HG02840 (cell line): ENCODE data around the gene CDKL4.
"Not testable (repeated sequence)": the region's sequence is repeated elsewhere in the genome, so short reads cannot be mapped to it uniquely, and the experiment has no call there.

Source experiments
- ATAC-seq: cut with Tn5 transposase; IDR thresholded peaks from one replicate; pipeline ENCODE4 v1.9.1; 2021; ENCODE audit warnings: mild to moderate bottlenecking, moderate library complexity, moderate number of reproducible peaks; ENCODE audit not compliant: unreplicated experiment, low FRiP score

Gene CDKL4

GRCh38 chr2:39234754-39235153 is 9.0 kb downstream of the CDKL4 start:
- ATAC-seq, result no peak

DNA sequence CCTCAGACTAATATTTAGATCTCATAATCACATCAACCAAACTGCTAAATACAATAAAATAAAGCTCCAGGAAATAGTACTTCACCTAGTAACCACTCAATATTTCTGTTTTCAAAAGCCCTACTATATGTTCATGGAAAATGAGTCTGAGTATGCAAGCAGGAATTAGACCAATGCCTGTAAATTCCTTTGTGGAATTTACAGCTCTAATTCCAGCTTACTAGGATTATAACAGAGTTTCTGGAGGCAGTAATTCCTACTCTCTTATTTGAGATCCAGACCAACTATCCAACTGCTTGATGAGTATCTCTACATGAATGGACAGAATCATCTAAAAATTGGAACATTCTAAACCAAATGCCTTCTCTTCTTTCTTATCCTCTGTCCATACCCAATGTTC is 11.6 kb downstream of the CDKL4 start:
- ATAC-seq, result no peak

DNA sequence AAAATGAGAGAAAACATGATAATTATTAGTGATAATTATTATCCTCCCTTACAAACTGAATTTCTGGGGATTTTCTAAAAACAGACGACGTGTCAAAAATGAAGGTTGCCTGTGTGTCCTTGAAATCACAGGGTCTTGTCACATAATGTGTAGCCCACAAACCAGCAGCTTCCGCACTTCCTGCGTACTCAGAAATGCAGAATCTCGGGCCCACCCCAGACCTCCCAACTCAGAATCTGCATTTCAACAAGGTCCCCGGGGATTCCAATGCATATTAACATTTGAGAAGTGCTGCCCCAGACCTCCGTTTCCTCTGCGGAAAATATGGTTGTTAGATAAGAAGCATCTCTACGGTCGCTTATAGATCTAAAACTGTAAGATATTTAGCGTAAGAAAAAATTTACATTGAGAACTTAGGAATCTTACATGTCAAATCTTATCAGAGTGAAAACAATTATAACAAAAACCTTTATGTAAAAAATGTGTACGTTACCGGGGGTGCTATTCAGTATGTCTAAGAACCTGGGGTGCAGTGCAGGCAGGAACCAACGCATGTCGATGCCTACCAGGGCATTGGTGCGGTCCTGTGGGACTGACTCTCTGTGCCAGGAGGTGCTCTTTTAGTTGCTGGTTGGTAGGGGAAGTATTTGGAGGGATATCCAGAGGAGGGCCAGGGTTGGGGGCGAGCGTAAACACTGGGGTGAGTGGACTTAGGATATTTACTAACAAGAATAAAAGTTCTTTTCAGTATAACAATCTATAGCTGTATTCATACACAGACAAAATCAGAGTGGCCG is 15.2 kb downstream of the CDKL4 start:
- ATAC-seq, result no peak

DNA sequence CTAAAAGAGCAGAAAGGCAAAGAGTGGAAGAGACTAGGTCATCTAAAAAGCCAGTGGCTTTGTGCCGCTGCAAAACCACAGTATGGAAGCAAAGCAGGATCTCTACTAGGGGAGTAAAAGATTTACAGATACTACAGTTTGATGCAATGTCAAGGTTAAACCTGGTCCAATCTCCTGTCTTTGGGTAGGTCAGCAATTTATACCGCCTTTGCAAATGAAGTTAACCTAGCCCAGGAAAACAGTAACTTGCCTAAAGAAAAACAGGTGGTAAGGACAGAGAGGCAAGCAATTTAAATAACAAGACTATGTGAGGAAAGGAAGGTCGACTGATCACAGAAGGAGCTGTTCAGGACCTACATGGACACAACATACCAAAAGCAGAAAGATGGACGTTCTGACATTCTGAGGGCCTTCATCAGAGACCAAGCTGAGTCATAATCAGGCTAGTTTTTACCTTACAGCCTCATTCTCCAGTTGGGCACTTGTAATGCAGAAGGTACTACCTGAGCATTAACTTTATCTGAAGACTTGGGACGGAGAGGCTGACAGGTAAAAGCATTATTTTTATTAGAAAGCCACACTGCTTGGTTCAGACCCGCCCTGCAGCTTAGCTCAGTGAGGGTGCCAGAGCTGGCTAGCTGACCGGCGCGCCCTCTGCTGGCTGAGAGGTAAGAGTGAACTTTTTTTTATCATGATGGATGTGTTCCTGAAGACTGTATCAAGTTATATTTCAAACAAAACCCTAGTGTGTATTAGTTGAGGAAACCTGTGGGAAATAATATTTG is 15.9 kb downstream of the CDKL4 start:
- ATAC-seq, result no peak

DNA sequence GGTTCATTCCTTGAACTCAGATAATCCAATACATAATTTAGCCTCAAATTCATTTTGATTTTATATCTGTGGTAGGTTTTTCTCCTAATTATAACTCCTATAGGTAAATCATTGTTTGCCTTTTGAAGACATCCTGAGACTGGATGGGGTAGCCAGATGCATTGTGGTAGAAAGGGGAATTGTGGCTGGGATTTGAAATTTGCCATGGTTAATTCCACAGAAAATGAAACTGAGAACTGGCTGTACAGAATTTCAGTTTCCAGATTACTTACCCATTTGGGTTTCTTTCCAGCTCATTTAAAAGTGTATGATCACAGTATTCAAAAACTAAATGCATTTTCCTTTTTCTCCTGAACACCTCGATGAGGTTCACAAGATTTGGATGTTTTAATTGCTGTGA is 18.2 kb downstream of the CDKL4 start:
- ATAC-seq, result no peak

GRCh38 chr2:39223909-39224308 is 19.9 kb downstream of the CDKL4 start:
- ATAC-seq, result no peak

GRCh38 chr2:39221459-39221858 is 22.3 kb downstream of the CDKL4 start:
- ATAC-seq, result no peak

DNA sequence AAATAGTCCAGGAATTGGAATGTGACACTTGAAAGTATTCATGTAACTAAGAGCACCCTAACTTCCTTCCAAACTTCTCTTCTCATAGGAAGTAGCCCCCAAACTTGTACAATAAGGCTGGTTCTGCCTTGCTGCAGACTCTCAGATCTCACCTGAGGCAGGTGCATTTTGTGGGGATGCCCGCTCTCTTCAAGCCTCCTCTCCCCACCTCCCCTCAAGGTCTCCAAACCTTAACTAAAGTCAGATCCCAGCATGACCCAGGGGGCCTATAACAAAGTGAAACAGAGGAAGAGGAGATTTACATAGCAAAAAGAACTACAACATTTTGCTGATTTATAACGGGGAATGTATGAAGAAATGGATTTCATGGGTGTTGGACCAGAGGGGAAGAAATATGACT is 23.6 kb downstream of the CDKL4 start:
- no peak for ATAC-seq

DNA sequence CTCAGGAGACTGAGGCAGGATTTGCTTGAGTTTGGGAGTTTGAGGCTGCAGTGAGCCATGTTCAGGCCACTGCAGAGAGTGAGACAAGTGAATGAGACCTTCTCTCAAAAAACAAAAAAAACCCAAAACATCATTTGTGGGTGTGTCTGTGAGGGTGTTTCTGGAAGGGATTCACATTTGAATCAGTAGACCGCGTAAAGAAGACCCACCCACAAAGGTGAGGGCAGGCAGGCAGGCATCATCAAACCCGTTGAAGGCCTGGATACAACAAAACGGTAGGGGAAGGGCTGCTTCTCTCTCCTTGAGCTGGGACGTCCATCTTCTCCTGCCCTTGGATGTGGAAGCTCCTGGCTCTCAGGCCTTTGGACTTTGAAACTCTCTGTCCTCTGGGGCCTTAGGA is 25.4 kb downstream of the CDKL4 start:
- ATAC-seq, result no peak

- no peak for ATAC-seq
Observed at GRCh38 chr2:39217192-39217550, 26.6 kb downstream of the CDKL4 start.

GRCh38 chr2:39216346-39217191 is 27.2 kb downstream of the CDKL4 start:
- ATAC-seq, result no peak

DNA sequence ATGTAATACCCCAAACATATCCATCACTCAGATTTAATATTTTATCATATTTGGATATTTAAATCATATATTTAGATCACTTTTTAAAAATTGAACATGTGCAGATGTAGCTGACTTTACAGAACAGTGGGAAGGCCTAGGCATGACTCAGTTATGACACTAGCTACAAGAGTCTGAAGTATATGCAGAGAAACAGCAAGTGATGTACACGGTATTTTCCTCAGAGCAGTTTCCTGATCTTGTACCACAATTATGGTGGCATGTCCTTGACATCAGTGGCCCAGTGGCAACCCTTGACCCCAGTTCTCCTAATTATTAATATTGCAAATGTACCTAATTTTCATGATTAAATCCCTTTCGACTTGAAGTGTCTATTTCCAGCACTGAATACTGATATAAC is 28.2 kb downstream of the CDKL4 start:
- ATAC-seq, result no peak

DNA sequence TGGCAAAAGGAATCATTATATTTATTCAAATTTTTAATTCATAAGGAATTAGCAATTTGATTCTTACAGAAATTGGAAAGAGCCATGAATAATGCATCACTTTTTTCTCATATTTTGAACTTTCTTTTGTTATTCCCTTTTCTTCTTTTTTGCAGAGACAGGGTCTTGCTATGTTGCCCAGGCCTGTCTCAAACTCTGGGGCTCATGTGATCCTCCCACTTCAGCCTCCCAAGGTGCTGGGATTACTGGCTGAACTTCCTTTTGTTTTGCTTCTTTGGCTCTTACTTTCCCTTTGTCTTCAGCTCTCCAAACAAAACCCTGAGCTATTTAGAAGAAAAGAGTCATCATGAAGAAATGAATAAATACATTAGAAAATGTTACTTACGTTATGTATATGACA is 30.8 kb downstream of the CDKL4 start:
- no peak for ATAC-seq

DNA sequence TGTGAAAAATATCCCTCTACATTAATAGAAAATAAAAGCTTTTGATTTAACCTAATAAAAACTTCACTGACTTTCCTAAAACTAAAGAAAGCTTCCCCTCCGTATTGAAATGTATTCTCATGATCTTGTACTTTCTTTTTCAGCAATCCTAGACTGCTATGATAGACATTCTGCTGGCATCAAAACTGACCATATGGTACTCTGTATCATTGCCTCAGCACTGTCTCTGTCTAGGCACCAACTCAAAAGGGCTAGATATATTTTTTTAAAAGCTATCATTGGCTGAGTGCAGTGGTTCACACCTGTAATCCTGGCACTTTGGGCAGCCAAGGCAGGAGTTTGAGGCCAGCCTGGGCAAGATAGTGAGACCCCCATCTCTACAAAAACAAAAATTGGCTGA is 32.9 kb downstream of the CDKL4 start:
- ATAC-seq, result no peak

DNA sequence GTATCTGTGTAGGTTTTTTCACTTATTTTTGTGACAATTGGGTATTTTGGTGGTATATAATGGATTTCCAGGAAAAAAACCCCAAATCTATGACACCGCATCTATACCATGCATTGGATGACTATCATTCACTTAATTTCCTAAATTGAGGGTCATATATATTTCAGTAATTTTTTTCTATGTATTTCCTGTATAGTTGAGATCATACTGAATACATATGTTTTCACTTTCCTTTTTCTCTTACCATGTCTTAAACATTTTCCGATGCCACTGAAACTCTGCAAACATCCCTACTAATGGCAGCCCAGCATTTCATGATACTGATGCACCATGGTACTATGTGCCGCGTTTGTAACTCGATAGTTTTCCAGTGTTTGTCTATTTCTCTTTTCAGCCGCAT is 40.4 kb downstream of the CDKL4 start:
- no peak for ATAC-seq

- no peak for ATAC-seq
Observed at GRCh38 chr2:39202639-39203369, 41.0 kb downstream of the CDKL4 start.

GRCh38 chr2:39197003-39197402 is 46.8 kb downstream of the CDKL4 start:
- not testable (repeated sequence) for ATAC-seq

GRCh38 chr2:39194686-39195085 is 49.1 kb downstream of the CDKL4 start:
- ATAC-seq, result no peak

DNA sequence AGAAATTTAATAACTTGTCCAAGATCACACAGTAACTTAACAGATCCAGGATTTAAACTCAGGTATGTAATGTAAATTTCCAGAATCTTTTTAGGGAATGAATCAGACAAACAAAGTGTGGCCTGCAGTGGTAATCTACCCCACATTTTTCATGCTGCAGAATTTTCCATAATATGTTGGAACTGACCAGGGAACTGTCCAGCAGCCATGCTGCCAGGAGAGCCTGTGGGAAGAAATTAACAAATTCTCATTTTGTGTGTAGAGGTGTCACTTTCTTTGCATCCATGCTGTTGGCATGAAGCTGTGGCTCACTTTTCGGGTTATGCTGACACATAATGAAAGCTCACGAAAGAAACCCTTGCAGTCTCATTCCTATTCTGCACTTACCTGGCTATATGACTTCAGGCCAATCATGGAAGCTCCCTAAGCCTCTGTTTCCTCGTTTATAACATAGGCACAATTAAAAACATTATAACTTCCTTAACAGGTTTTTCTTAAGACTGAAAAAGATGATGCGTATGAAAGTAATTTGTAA is 54.7 kb downstream of the CDKL4 start:
- ATAC-seq, result no peak

DNA sequence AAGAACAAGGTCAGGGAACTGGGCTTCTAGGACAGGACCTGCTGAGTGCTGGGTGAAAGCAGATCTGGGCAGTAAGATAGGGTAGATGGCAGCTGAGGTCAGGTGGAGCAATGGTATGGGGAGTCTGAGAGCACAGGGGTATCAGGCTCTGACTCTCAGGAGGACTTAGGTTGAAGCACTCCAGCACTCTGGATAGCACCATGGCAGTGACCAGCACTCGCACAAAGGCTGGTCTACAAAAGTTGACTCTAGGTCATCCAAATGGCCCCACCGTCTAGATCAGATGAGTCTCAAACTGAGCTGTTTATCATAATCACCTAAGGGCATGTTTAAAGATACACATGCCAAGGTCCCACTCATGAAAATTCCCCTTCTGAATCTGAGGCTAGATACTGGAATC is 60.1 kb downstream of the CDKL4 start:
- no peak for ATAC-seq
